ENCODE results near the gene SNTG2.

The SNTG2 gene

DNA sequence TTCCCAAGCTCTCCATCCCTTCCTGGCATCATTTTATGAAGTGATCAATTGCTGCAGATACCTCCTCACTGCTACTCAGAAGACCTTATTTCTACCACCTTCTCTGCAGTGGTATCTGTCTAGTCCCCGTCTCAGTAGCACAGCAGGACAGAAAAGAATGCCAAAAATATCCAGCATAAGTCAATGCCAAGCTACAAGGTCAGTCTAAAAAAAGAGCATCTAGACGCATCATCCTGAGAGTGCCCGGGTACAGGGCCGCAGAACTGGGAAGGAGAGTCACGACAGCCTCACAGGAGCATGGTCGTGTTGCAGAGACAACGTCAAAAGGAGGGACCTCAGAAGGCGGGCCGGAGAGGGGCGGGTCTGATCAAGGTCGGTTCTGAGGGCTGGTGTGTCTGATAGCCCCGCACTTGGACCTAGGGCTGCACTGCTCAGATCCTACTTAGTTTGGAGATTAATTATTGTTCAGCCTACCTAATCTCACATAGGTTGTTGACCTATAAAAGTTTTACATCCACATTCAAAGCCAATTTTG is 24.3 kb upstream of the SNTG2 start:
- no peak for DNase-seq

DNA sequence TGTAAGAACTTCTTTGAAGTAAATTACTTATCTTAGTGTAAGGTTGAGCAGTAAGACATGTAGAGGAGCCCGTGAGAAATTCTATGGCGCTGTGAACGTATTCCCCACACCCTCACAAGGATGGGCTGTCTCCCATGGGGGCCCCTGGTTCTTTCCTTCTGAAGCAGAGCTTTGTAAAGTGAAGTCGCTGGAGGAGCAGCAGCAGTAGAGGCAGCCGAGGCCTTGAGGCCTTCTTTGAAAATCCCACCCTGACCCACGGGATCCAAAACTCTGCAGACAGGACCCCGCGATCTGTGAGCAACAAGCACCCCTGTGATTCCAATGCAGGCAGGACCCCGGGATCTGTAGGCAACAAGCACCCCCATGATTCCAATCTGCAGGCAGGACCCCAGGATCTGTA is 23.8 kb upstream of the SNTG2 start:
- no peak for DNase-seq

DNA sequence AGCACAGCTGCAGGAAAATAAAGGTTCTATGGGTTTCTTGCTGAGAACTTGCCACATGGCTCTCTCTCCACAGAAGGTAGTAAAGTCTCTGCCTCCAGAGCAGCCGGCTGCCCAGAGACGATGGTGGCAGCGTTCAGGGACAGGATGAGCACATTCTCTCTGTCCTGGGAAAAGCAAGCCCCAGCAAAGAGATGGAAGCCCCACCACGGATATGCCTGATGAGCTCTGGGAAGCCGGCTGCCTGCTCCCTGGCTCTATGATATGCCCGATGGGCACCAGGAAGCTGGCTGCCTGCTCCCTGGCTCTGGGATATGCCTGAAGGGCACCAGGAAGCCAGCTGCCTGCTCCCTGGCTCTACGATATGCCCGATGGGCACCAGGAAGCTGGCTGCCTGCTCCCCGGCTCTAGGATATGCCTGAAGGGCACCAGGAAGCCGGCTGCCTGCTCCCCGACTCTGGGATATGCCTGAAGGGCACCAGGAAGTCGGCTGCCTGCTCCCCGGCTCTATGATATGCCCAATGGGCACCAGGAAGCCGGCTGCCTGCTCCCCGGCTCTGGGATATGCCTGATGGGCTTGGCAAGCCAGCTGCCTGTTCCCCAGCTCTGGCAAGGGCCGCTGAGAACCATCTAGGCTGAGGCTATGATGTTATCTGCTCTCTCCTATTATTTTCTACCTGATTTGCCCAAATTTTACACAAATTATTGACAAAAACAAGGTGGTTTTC is 21.5 kb upstream of the SNTG2 start:
- no peak for DNase-seq

DNA sequence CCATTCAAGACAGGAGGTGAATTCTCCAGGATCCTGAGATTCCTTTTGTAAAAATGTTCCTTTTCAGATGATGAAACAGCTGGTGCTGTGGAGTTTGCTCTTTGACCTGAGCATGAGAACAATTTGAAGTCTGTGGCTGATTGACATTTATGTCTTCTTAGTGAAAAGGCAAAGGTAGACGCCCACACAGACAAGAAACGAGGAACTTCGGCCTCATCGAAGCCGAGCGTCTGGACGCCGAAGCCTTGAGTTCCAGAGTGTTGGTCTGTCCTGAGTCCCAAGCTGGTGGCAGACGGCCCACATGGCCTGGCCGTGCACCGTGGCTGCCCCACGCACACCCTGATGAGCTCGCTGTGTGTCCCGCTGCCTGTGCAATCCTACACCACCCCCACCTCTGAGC is 20.7 kb upstream of the SNTG2 start:
- no peak for DNase-seq

DNA sequence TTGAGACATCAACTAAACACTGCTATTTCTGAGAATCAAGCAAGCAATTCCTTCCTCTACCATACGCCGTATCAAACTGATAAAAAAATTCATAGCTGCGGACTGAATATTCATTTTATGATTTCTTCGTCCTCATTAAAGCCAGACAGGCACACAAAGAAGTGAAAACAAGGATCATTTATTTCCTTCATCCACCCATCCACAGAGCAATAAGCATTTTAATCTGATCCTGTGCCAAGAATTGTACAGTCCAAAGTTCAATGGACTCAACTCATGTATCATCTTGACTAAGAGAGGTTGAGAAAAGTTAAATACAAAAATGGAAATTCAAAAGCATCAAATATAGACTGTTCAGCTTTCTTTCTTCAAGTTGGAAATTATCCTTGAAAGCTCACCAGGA is 19.7 kb upstream of the SNTG2 start:
- no peak for DNase-seq

DNA sequence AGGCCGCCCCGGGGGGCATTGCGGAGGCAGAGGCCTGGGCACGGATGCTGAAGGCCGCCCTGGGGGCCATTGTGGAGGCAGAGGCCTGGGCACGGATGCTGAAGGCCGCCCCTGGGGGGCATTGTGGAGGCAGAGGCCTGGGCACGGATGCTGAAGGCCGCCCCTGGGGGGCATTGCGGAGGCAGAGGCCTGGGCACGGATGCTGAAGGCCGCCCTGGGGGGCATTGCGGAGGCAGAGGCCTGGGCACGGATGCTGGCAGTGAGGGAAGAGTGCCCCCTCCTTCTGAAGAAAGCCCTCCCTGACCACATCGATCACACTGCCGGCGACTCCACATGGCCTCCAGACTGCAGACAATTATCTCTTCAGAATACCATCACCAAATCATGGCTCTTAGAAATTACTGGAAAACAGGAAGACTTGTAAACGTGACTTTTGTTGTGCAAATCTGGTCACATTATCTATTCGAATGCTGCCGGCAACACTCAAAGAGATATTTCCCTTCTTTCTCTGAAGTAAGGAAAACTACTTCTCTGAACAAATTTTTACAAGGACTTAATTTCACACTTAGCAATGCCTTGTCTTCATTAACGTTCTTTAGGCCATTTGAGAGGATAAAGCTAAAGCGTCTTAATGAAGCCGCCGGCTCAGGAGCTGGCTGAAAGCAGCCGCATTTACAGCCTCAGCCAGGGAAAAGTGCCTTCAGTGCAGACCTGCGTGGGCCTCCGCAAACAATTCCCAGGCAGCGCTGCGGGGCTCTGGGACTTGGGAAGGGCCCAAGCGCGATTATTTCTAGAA is 18.1 kb upstream of the SNTG2 start:
- no peak for DNase-seq

DNA sequence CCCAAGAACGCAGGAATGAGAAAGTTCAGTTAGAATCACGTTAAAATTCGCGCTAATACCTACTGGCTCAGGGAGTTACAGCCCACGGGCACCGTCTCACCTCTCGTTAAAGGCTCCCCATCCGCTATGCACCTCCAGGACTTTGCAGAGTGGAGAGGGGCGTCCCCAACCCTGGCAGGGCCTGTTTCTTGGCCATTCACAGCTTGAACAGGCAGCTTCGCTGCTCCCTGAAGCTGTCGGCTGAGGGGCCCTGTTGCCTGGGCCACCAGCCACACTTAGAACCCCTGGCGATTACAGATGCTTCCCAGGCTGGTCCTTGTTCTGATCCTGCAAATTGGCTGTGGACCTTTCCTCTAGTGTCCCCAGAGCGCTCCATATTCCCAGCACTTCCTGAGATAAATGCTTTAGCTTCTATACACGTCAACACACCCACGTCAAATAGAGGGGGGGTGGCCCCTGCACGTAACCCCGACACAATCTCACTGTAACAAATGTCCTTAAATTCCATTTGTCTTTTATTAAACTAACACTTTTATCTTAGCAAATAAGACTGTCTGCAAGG is 16.8 kb upstream of the SNTG2 start:
- no peak for DNase-seq

DNA sequence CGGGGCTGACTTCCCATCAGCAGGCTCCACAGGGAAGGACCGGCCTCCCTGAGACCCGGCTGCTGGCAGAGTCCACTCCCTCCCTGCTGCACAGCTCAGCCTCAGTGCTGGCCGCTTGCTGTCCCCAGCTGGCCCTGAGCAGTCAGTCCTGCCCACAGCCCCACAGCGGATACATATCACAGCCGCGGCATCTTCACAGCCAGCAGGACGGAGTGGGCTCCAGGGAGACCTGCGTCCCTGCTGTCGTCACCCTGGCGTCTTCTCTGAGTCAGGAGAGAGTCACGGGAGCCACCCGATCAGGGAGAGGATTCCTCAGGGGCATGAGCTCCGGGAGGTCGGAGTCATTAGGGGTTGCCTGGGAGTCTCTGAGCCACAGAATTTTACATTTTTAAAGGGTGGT is 13.1 kb upstream of the SNTG2 start:
- DNase-seq, result no peak

DNA sequence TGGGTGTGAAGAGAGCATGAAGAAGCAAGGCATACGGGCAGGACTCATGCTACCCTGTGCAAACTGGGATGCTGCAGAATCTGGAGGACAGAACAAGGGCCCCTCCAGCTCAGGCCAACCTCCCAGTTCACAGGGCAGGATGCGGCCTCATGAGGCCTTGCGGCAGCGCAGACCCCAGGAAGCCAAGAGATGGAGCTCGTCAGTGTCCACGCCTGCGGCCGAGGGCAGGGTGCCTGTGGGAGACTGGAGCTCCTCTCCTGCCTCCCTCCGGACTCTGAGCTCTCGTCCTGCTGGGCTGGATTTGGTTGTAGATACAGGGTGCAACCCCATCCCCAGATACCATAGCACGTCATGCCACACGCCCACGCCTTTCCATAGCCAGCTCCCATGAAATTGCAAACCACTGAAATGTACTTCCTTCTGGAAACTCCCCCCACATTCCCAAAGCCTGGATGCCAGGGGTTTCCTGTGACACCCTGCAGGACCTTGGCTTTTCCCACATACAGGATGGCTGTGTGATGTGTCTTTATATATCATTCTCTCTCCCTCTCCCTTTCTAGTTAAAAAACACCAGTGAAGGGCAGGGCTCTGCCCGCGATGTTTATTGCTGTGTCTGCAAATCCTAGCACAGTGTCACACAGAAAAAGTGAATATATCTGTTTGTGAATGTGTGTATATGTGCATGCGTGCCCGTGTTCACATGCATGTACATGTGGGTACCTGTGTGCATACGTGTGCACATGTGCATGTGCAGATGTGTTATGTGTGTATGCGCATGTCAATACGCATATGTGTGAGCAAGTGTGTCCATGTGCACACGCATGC is 12.3 kb upstream of the SNTG2 start:
- no peak for DNase-seq

DNA sequence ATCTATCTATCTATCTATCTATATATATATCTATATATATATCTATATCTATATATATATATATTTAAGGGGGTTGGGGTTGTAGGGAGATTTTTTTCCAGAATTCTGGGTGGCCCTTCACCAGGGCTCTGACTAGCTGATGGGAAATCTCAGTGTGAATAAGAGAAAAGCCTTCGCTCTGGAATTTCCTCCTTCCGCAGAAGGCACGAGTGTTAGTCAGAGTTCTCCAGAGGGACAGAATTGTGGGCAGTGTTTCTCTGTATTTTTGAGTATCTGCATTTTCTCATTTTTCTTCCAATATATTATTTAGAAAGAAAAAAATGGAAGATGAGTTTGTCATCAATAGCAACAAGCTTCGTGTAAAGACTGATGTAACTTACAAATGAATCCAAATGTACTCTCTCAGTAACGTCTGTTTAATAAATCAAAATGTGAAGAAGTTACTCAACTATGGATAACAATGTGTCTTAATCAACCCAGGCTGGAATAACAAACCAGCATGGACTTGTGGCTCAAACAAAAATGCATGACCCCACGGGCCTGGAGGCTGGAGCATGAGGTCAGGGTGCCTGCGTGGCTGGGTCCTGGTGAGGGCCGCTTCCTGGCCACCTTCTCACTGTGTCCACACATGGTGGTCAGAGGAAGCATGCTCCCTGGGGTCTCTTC is 10.6 kb upstream of the SNTG2 start:
- DNase-seq, result no peak

DNA sequence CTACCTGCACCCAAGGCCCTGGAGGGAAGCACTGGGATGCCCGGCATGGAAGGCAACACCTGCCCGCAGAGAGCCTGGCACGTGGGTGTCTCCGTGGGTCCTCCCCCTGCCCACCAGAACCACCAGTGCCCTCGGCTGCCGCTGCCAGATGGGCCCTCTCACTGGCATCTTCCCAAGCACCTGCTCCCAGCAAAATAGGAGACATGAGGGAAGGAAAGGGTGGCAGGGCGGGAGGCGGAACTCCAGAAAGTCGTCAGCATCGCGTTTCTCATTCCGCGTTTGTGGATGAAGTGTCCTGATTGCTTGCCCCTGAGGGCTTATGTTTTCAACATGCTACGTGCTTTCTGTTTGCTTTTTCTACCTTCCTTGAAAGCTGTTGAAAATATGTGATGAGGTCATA is 8.8 kb upstream of the SNTG2 start:
- DNase-seq, result no peak

DNA sequence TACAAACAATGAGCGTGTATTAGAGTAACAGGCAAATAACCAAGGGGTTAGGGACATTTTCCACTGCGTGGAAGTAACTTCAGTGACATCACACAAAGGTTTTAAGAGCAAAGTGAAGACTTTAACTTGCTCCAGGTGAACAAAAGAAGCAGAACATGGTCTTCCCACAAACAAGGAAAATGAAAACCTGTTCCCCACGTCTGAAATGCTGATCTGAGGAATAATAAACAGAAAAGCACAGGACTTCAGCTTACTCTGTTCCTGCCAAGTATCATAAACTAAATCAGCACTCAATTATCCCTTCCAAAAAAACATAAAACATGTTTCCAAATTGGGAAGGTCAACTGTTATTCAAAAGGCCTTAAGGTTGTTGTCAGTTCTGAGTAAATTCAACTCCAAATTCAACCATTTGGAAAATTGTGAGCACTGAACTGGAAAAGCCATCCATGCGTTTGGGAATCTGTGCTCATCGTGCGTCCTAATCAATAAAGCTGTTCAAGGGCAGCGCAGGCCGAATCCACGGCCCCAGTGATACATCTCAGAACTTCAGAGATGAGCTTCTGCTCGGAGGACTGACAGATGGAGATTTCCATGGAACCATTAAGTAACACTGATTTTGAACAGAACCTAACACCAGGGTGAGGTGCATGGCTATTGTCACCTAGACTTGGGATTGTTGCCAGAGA is 7.7 kb upstream of the SNTG2 start:
- no peak for DNase-seq

DNA sequence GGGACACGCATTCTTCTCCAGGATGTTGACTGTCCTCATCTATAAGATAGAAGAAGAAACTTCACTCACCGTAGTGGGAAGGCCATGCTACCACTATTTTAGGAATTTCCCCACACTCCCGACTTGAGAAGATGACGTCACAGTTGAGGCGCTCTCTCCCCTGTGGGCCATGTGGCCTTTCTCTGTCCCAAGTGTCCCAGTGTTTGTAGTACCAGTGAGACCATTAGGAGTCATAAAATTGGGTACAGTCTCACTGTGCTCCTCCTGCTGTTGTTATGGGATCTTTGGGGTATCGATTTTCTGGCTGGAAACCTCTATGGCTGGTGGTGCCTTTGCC is 7.2 kb upstream of the SNTG2 start:
- no peak for DNase-seq

DNA sequence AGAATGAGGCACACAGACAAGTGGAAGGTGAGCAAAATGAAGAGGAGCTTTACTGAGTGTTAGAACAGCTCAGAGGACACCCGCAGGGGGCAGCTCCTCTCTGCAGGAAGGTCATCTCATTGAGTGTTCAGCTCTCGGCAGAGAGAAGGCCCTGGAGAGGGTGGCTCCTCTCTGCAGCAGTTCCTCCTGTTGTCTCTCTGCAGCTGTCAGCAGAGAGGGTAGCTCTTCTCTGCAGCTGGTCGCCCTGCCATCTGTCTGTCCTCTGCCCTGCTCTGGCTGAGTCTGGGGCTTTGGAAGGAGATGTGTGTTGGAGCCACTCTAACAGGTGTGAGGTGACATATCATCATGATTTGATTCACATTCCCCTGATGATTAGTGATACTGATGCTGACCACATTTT is 6.8 kb upstream of the SNTG2 start:
- DNase-seq, result no peak

DNA sequence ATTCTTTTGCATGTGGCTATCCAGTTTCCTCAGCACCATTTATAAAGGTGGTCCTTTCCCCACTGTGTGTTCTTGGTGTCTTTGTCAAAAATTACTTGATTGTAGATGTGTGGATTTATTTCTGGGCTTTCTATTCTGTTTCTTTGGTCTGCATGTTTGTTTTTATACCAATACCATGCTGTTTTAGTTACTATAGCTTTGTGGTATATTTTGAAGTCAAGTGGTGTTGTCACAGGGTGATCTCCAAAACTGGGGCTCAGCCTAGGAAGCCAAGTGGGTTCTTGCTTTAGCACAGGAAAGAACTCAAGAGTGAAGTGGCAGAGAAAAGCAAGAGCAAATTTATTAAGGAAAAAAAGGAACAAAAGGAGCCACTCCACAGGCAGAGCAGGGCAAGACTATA is 6.0 kb upstream of the SNTG2 start:
- DNase-seq, result no peak

DNA sequence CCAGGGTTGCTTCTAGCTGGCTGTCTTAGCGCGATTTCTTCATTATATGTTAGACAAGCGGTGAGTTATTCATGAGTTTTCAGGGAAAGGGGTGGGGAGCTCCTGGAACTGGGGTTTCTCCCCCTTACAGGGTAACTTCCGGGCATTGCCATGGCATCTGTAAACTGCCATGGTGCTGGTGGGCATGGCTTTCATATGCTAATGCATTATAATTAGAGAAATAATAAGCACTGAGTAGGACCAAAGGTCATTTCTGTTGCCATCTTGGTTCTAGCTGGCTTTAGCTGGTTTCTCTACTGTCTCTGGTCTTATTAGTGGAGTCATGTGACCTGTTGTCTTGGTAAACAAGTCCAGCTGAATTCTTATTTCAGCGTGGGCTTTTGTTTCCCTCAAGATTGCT is 5.5 kb upstream of the SNTG2 start:
- no peak for DNase-seq

DNA sequence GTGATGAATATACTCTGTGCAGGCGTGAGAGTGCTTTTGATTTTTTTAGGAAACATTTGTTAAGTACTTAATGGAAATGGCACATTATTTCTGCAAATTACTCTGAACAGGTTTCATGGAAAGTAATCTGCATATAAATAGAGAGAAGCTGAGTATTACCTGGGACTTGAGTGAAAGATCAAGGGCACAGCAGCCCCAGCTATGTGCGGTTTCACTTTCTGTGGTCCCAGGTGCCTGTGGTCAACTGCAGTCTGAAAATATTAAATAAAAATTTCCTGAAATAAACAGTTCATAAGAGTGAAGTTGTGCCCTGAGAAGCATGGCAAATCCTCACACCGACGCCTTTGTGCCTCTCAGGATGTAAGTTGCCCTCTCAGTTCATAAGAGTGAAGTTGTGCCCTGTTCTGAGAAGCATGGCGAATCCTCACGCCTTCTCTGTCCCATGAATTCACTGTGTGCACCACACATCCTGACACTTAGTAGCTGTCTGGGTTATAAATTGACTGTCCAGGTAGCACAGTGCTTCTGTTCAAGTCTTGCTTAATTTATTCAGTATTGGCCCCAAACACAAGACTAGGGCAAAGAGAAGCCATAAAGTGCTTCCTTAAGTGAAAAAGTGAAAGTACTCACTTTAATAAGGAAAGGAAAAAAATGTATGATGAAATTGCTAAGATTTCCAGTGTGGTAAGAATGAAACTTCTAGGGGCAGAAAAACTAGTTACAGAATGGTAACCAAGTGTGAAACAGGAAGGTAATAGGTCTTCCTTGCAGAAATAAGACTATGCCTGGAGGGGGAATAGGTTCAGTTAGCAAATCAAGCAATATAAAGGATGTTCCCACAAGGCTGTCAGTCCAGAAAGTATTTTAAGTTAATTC is 4.3 kb upstream of the SNTG2 start:
- no peak for DNase-seq

DNA sequence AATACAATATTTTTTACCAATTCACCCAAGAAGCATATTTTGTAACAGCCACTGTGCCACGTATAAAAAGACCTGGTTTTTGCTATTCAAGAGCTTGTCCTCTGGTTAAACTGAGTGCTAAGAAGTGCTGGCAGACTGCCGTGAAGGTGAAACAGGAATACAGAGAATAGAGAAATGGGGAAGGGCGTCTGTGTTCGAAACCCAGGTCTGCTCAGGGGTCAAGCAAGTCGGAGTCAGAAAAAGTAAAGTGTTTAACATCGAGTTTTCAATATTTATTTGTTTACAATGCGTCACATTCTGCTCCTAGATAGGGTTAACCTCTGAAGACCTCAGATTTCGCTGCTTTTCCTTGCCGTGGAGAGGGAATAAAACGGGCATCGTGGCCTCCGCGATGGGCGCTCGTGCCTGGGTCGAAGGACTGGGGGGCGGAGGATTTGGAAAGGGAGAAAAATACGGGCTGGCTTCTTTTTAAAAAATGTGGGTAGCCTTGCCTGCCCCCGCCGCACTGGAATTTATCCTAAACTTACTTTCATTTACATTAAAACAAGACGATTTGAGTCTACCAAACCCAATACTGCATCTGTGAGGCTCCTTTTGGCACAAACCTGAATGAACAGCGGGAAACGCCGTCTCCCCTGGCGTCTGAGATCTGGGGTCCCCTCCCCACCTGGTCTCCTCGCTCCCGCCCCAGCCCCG is 1.1 kb upstream of the SNTG2 start:
- DNase-seq, result no peak

Measured in nucleus accumbens (tissue), 56 donors.